DMS53 (cell line): Measurements from ENCODE around the gene WDFY2.
"Not testable (repeated sequence)": the region's sequence is repeated elsewhere in the genome, so short reads cannot be mapped to it uniquely, and the experiment has no call there.

ENCODE experiments used
- DNase-seq: peaks from one replicate; lab custom pipeline; 2025; lab: John Stamatoyannopoulos, UW

The WDFY2 gene

GRCh38 chr13:51632591-51633362 is 48.5 kb downstream of the WDFY2 start:
- DNase-seq: no peak

DNA sequence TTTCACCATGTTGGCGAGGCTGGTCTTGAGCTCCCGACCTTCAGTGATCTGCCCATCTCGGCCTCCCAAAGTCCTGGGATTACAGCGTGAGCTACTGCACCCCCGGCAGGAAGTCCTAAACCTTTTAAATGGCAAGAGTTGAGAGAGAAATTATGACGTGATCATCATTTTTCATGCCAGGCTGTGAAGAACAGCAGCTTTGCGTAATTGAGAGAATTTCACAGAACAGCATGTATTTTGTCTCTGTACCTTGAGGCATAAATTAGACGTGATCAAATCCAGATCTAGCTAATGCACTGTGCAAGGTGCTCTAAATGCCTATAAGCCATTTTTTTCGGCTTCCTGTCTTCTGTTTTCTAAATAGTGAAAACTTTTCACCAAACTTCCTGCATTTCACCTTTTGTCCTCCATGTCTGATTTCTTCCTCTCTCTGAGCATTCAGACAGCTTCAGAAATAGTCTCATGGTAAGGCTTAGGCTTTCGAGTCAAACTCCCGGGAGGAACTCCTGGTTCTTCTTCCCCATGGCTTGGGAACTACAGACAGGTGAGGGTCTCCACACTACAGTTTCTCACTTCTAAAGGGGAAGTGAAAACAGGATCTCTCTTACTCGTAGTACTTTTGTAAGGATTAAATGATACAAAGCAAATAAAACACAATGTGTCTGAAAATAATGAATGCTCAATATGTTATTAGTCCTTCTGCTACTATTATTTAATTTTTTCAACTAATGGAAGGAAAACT is 51.0 kb downstream of the WDFY2 start:
- no peak for DNase-seq

- DNase-seq: peak; percentile 89
These were observed 52.2 kb downstream of the WDFY2 start for GRCh38 chr13:51636349-51636890.

DNA sequence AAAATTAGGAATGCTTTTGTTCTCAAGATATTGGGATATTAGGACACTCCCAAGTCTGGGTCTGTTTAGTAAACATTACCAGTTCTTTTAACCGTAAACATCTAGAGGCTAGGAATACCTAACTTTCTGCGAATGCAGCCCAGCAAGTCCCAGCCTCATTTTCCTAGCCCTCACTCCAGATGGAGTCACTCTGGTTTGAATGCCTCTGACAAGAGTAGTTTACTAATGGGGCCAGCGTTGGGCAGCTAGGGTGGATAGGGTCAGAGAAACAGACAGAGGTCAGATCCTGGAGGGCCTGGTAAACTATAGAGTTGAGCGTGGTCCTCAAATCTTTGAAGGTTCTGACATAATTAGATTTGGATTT is 53.6 kb downstream of the WDFY2 start:
- no peak for DNase-seq

DNA sequence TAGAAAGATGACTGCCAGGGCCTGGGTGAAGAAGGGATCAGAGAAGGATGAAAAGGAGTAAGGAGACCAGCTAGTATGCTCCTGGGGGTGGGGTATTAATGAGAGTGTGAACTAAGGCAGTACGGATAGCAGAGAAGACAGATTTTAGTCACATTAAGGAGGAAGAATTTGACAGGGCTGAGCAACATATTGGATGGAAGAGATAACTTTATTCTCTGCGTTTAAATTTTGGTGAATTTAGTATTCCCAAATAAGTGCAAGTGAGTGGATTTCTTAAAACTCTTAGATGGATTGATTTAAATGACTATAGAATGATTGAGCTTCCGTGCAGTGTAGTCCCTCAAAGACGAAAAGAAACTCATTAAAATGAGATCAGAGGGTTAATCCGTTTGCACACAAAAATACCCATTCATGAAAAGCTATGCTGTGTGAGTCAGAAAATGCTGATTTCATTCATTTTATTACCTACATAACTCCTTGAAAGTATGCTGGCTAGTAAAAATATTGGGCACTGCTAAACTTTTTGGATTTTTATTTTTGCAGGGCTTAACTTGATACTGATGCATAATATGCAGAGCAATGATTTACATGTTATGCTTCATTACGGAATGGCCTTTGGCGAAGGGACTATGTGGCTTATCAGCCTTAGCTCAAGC is 54.1 kb downstream of the WDFY2 start:
- peak; percentile 10 for DNase-seq

- no peak for DNase-seq
These were observed 54.9 kb downstream of the WDFY2 start for GRCh38 chr13:51639171-51639570.

GRCh38 chr13:51640696-51641095 is 56.4 kb downstream of the WDFY2 start:
- DNase-seq: not testable (repeated sequence)

DNA sequence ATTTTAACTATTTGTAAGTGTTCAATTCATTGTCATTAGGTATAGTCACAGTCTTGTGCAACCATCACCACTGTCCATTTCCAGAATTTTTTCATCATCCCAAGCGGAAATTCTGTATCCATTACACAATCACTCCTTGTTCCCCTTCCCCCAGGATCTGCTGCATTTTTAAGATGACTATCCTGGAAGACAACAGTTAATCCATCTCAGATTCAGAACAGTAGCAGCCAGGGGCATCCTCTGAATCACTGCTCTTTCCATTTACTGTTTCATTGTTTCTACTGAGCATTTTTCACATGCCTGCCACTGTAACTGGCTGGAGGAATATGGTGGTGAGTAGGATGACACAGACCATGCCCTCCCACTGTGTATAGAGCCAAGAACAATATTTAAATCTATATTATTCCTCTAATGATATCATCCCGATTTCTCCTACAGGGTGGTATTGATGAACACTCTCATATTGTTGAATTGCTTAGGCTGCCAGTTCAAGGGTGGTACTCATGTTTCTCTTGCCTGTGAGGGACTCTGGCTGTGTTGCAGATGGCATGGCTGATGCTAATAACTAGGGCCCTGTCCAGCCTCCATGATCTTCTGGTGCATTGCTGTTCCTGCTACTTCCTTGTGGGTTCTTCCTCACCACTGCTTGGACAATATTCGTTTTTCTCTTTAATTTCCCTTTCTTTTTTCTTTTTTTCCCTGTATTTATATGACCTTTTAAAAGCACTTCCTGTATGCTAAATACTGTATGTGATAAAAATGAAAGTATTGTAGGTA is 59.0 kb downstream of the WDFY2 start:
- no peak for DNase-seq

- DNase-seq: peak; percentile 61
These were observed 59.6 kb downstream of the WDFY2 start for GRCh38 chr13:51643882-51644281.

- DNase-seq: peak; percentile 13
These were observed 60.4 kb downstream of the WDFY2 start for GRCh38 chr13:51644654-51645053.

- peak; percentile 10 for DNase-seq
These were observed 60.9 kb downstream of the WDFY2 start for GRCh38 chr13:51645154-51645650.

- no peak for DNase-seq
These were observed 61.8 kb downstream of the WDFY2 start for GRCh38 chr13:51645761-51646670.

DNA sequence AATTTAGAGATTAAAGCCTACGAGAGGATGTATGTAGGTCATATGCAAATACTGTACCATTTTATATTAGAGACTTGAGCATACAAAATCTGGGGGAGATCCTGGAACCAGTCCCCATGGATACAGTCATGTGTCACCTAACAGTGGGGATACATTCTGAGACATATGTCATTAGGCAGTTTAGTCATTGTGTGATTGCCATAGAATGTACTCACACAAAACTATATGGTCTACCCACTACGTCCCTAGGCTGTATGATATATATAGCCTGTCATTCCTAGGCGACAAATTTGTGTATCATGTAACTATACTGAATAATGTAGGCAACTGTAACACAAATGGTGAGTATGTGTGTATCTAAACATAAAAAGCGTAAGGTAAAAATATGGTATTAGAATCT is 62.8 kb downstream of the WDFY2 start:
- no peak for DNase-seq

DNA sequence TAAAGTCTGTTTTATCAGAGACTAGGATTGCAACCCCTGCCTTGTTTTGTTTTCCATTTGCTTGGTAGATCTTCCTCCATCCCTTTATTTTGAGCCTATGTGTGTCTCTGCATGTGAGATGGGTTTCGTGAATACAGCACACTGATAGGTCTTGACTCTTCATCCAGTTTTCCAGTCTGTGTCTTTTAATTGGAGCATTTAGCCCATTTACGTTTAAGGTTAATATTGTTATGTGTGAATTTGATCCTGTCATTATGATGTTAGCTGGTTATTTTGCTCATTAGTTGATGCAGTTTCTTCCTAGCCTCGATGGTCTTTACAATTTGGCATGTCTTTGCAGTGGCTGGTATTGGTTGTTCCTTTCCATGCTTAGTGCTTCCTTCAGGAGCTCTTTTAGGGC is 67.9 kb downstream of the WDFY2 start:
- DNase-seq: not testable (repeated sequence)

- no peak for DNase-seq
These were observed 75.2 kb downstream of the WDFY2 start for GRCh38 chr13:51659276-51660127.

GRCh38 chr13:51660813-51661212 is 76.6 kb downstream of the WDFY2 start:
- DNase-seq: no peak

GRCh38 chr13:51663973-51664957 is 80.0 kb downstream of the WDFY2 start:
- peak; percentile 30 for DNase-seq

DNA sequence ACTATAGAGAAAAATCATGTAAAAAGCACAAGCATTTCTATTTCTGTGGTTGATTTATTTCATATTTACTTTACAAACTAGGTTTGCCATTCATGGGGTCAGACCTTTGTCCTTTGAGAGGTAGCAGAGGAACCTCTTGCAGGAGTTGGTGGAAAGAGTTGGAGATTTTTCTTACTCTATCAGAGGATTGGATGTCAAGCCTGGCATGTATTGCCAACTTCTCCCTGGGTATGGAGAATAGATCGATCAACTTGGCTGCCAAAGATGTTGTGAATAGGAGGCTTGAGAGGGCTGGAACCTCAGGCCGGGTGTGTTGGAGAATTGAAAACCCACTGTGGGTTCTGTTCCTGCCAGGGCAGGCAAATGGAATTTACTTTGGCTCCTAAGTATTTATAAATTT is 81.2 kb downstream of the WDFY2 start:
- DNase-seq: no peak
